ENCODE measurements around the gene TM4SF4.
A peak's percentile ranks its signal among the peaks of the same experiment; 100 is the strongest.

TM4SF4 gene

DNA sequence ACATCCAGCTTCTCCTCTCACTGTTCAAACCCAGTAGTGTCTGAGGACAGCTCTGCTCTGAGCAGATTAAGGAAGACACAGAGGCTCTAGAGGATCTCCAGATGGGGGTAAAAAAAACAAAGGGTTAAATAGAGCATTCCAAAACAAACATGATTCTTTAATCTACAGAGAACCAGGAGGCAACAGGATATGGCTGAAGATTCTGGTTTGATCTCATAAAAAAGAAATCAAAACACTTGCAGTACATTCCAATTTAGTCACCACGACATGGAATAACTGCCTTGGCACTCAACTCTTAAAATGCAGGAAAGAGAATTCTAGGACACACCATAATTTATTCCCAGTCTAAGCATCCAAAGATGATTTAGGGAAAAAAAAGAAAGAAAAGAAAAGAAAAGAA, 32.0 kb downstream of the TM4SF4 start:
- H3K4me3 ChIP-seq (ENCODE audit: low read depth, low read length) = no peak overlapping the region
- H3K36me3 ChIP-seq (ENCODE audit: control insufficient read depth in 2 of 2, insufficient read depth in 1 of 2, low read length in 2 of 2) = no peaks in the 10 kb centered on the region
- H3K4me1 ChIP-seq (ENCODE audit: control insufficient read depth, insufficient read depth, low read length) = no peaks in the 10 kb centered on the region
- H3K9me3 ChIP-seq (ENCODE audit: control insufficient read depth, insufficient read depth, low read depth, low read length) = no peaks in the 10 kb centered on the region
- no peak for TF ChIP-seq SP7 (tag by site-specific recombination; IDR thresholded peaks at IDR 0.05)
- peak; percentile 69 for TF ChIP-seq GLIS1 (tag by site-specific recombination; IDR thresholded peaks at IDR 0.05)
- ChIA-PET POLR2A (no interaction called here), CTCF (no interaction called here)
- no peak overlapping the region for H3K27ac ChIP-seq (ENCODE audit: extremely low read depth, low read depth, low read length)

DNA sequence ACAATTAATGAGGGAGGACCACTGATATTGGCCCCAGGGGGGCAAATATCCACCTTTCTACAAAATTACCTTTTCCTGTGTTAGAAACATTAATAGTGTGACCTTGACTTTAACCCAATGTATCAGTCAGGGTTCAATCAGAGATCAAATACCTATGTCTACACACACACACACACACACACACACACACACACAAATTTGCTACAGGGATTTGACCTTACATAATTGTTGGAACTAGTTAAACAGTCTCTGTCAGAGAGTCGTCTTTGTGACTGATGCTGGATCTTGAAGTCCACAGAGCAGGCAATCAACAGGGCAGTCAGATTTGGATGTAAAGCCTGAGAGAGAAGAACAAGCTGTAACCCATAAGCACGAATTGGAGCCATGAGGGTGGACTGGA, 32.5 kb downstream of the TM4SF4 start:
- ChIA-PET CTCF (interaction anchor here (1.1 kb wide), 1 partner anchor 301 kb away, joined by 5 read pairs; no protein-coding TSS in a partner anchor), POLR2A (no interaction called here)
- Histone ChIP-seq H3K4me3 (ENCODE audit: low read depth, low read length) (no peak overlapping the region), H3K9me3 (ENCODE audit: control insufficient read depth, insufficient read depth, low read depth, low read length) (no peaks in the 10 kb centered on the region), H3K36me3 (ENCODE audit: control insufficient read depth in 2 of 2, insufficient read depth in 1 of 2, low read length in 2 of 2) (no peaks in the 10 kb centered on the region), H3K4me1 (ENCODE audit: control insufficient read depth, insufficient read depth, low read length) (no peaks in the 10 kb centered on the region), H3K27ac (ENCODE audit: extremely low read depth, low read depth, low read length) (no peak overlapping the region)
- peak; percentile 33; the same call in 1 of the 2 replicates for TF ChIP-seq ZNF335 (tag by site-specific recombination; conservative IDR thresholded peaks at IDR 0.05)
- TF ChIP-seq, protein P1, sequence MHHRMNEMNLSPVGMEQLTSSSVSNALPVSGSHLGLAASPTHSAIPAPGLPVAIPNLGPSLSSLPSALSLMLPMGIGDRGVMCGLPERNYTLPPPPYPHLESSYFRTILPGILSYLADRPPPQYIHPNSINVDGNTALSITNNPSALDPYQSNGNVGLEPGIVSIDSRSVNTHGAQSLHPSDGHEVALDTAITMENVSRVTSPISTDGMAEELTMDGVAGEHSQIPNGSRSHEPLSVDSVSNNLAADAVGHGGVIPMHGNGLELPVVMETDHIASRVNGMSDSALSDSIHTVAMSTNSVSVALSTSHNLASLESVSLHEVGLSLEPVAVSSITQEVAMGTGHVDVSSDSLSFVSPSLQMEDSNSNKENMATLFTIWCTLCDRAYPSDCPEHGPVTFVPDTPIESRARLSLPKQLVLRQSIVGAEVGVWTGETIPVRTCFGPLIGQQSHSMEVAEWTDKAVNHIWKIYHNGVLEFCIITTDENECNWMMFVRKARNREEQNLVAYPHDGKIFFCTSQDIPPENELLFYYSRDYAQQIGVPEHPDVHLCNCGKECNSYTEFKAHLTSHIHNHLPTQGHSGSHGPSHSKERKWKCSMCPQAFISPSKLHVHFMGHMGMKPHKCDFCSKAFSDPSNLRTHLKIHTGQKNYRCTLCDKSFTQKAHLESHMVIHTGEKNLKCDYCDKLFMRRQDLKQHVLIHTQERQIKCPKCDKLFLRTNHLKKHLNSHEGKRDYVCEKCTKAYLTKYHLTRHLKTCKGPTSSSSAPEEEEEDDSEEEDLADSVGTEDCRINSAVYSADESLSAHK (tag by site-specific recombination; IDR thresholded peaks at IDR 0.05) = no peak

DNA sequence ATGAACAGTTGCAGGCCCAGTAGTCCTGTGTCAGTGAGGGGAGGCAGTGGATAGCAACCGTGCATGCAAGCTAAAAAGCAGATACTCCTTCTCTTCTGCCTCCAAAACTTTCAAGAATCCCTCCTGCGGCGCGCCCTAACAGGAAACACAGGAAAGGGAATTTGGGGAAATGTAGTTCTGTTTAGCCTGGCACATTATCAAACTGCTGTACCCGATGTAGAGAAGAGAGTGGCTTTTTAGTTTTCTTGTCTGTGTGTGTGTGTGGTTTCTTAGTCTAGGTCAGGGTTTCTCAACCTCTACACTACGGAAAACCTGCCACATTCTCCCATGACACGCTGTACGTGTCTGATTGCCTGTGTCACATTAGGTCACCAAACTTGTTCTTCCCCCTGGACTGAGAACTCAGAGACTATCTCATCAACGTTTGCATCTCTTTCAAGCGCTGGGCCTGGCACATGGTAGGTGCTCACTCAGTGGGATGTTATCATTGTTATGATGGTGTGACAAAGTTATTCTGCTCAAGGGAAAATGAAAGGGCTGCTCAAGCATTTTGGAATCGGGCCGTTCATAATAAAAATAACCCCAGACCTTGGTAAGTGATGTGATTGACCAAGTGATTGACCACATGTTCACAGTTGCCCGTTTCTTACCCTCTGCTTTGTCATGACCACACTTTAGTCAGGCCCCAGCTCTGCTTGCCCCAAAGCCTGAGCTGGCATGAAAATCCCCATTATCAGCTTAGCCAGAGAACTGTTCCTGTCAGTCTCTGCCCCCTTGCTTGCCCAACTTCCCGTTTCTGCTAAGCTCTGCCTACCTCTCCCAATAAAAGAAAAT, 33.2 kb downstream of the TM4SF4 start:
- CTCF ChIA-PET = interaction anchor here (1.1 kb wide), 1 partner anchor 300 kb away, joined by 5 read pairs; no protein-coding TSS in a partner anchor
- Histone ChIP-seq H3K36me3 (ENCODE audit: control insufficient read depth in 2 of 2, insufficient read depth in 1 of 2, low read length in 2 of 2) (no peaks in the 10 kb centered on the region), H3K4me1 (ENCODE audit: control insufficient read depth, insufficient read depth, low read length) (no peaks in the 10 kb centered on the region), H3K4me3 (ENCODE audit: low read depth, low read length) (no peak overlapping the region), H3K27ac (ENCODE audit: extremely low read depth, low read depth, low read length) (no peak overlapping the region), H3K9me3 (ENCODE audit: control insufficient read depth, insufficient read depth, low read depth, low read length) (no peaks in the 10 kb centered on the region)
- POLR2A ChIA-PET = no interaction called here
- TF ChIP-seq ZNF354C (tag by site-specific recombination; IDR thresholded peaks at IDR 0.05; ENCODE audit: borderline replicate concordance, low read depth) (no peak), ATF2 (tag by site-specific recombination; IDR thresholded peaks at IDR 0.05; ENCODE audit: low read depth) (no peak), ZNF169 (tag by site-specific recombination; IDR thresholded peaks at IDR 0.05) (no peak), GLI4 (tag by site-specific recombination; IDR thresholded peaks at IDR 0.05) (no peak), ZNF549 (tag by site-specific recombination; IDR thresholded peaks at IDR 0.05) (no peak), ZNF133 (tag by site-specific recombination; IDR thresholded peaks at IDR 0.05) (no peak), MZF1 (tag by site-specific recombination; IDR thresholded peaks at IDR 0.05; ENCODE audit: borderline replicate concordance) (no peak), ZNF148 (tag by site-specific recombination; IDR thresholded peaks at IDR 0.05; ENCODE audit: borderline replicate concordance) (no peak)
